HL-60 (cell line): Measurements from ENCODE around the gene GMFB.

ENCODE experiments used
- CTCF ChIP-seq: IDR thresholded peaks from one replicate; pipeline ENCODE4 v1.5.1; 2011; ENCODE audit warnings: low read length, control low read depth, inconsistent platforms; ENCODE audit not compliant: insufficient read depth
- POLR2AphosphoS5 ChIP-seq: IDR thresholded peaks from 2 replicates; pipeline ENCODE4 v1.6.1; 2012; ENCODE audit warnings: low read depth
- SPI1 ChIP-seq: IDR thresholded peaks from 2 replicates; pipeline ENCODE4 v1.6.1; 2012; ENCODE audit warnings: low read depth, mild to moderate bottlenecking, borderline replicate concordance

- no peak for TF ChIP-seq SPI1
- no peak for TF ChIP-seq CTCF
- TF ChIP-seq POLR2AphosphoS5 = no peak
Measured at GRCh38 chr14:54428527-54428926, 60.3 kb downstream of the GMFB start.
